HEK293 (cell line): Measurements from ENCODE around the gene C6orf163.

Experiments used
- CTCF ChIA-PET: fragments of 350-600 bp; formaldehyde crosslinking; extraction: SDS; loops from one replicate; lab custom pipeline; 2021; ENCODE audit warnings: antibody characterized with exemption; lab: Yijun Ruan, JAX
- POLR2A ChIA-PET: fragments of 300-600 bp; formaldehyde crosslinking; extraction: SDS; loops from one replicate; lab custom pipeline; 2020; ENCODE audit warnings: antibody characterized with exemption, inconsistent platforms; lab: Yijun Ruan, JAX
- H3K27ac ChIP-seq: fragments of 200-500 bp; sonication (Bioruptor generic); 2 replicates; pipeline ENCODE4 v1.5.1; 2014; ENCODE audit warnings: low read depth, low read length, control low read depth, inconsistent platforms; ENCODE audit errors: extremely low read depth
- H3K36me3 ChIP-seq, 2 experiments: fragments of 200-500 bp in 1 of 2; sonication (Bioruptor generic) in 1 of 2; 1 replicate in 1 of 2; 2 replicates in 1 of 2; pipeline ENCODE4 v1.5.1; 2014 to 2017; ENCODE audit warnings: inconsistent platforms in 2 of 2, low read length in 2 of 2; ENCODE audit not compliant: control insufficient read depth in 2 of 2, insufficient read depth in 1 of 2
- H3K4me1 ChIP-seq: fragments of 200-500 bp; sonication (Bioruptor generic); 2 replicates; pipeline ENCODE4 v1.5.1; 2014; ENCODE audit warnings: mild to moderate bottlenecking, low read length, inconsistent platforms; ENCODE audit not compliant: control insufficient read depth, insufficient read depth
- H3K4me3 ChIP-seq: 2 replicates; pipeline ENCODE4 v1.5.1; 2011; ENCODE audit warnings: low read depth, mild to moderate bottlenecking, control low read depth, low read length, moderate library complexity
- H3K9me3 ChIP-seq: fragments of 200-500 bp; sonication (Bioruptor generic); 2 replicates; pipeline ENCODE4 v1.5.1; 2014; ENCODE audit warnings: low read depth, low read length, inconsistent platforms; ENCODE audit not compliant: control insufficient read depth, insufficient read depth
- HOXC10 ChIP-seq: sonication (generic); formaldehyde crosslinking; IDR thresholded peaks from 2 replicates; pipeline ENCODE4 v1.8.1; 2023; ENCODE audit warnings: mild to moderate bottlenecking, missing genetic modification reagents
- OVOL3 ChIP-seq: fragments of 450-650 bp; formaldehyde crosslinking; IDR thresholded peaks from 2 replicates; pipeline ENCODE4 v1.5.1; 2016; ENCODE audit warnings: missing biosample characterization, missing genetic modification characterization
- RBAK ChIP-seq: fragments of 450-650 bp; formaldehyde crosslinking; IDR thresholded peaks from 2 replicates; pipeline ENCODE4 v1.5.1; 2016; ENCODE audit warnings: missing biosample characterization, missing genetic modification characterization
- REPIN1 ChIP-seq: fragments of 450-650 bp; formaldehyde crosslinking; IDR thresholded peaks from 2 replicates; pipeline ENCODE4 v1.5.1; 2017; ENCODE audit warnings: missing biosample characterization, missing genetic modification characterization, low read depth
- SP2 ChIP-seq: fragments of 450-650 bp; formaldehyde crosslinking; IDR thresholded peaks from 2 replicates; pipeline ENCODE4 v1.5.1; 2016; ENCODE audit warnings: missing biosample characterization, missing genetic modification characterization
- ZNF155 ChIP-seq: fragments of 450-650 bp; formaldehyde crosslinking; IDR thresholded peaks from 2 replicates; pipeline ENCODE4 v1.5.1; 2016; ENCODE audit warnings: missing biosample characterization, missing genetic modification characterization
- ZNF16 ChIP-seq: fragments of 450-650 bp; formaldehyde crosslinking; IDR thresholded peaks from 2 replicates; pipeline ENCODE4 v1.5.1; 2016; ENCODE audit warnings: low read depth, missing biosample characterization, missing genetic modification characterization
- ZNF211 ChIP-seq: fragments of 450-650 bp; formaldehyde crosslinking; IDR thresholded peaks from 2 replicates; pipeline ENCODE4 v1.5.1; 2016; ENCODE audit warnings: low read depth, missing biosample characterization, missing genetic modification characterization
- ZNF24 ChIP-seq: fragments of 450-650 bp; formaldehyde crosslinking; IDR thresholded peaks from 2 replicates; pipeline ENCODE4 v1.5.1; 2016; ENCODE audit warnings: missing biosample characterization, missing genetic modification characterization
- ZNF394 ChIP-seq: fragments of 450-650 bp; formaldehyde crosslinking; IDR thresholded peaks from 2 replicates; pipeline ENCODE4 v1.5.1; 2016; ENCODE audit warnings: missing biosample characterization, missing genetic modification characterization, mild to moderate bottlenecking, moderate library complexity, borderline replicate concordance
- ZNF501 ChIP-seq: fragments of 450-650 bp; formaldehyde crosslinking; IDR thresholded peaks from 2 replicates; pipeline ENCODE4 v1.5.1; 2016; ENCODE audit warnings: missing biosample characterization, missing genetic modification characterization
- ZNF530 ChIP-seq: fragments of 450-650 bp; formaldehyde crosslinking; IDR thresholded peaks from 2 replicates; pipeline ENCODE4 v1.5.1; 2016; ENCODE audit warnings: low read depth, missing biosample characterization, missing genetic modification characterization
- ZNF561 ChIP-seq: fragments of 450-650 bp; IDR thresholded peaks from 2 replicates; pipeline ENCODE4 v1.5.1; 2018; ENCODE audit warnings: missing biosample characterization, missing genetic modification characterization, borderline replicate concordance
- ZNF621 ChIP-seq: fragments of 450-650 bp; formaldehyde crosslinking; IDR thresholded peaks from 2 replicates; pipeline ENCODE4 v1.5.1; 2017; ENCODE audit warnings: missing biosample characterization, missing genetic modification characterization
- ZNF76 ChIP-seq: fragments of 450-650 bp; formaldehyde crosslinking; IDR thresholded peaks from 2 replicates; pipeline ENCODE4; 2016; ENCODE audit warnings: low read depth, missing biosample characterization, missing genetic modification characterization, borderline replicate concordance
- ZNF768 ChIP-seq: fragments of 450-650 bp; formaldehyde crosslinking; IDR thresholded peaks from 2 replicates; pipeline ENCODE4 v1.5.1; 2018; ENCODE audit warnings: missing biosample characterization, mild to moderate bottlenecking, missing genetic modification characterization
- ZNF776 ChIP-seq: fragments of 450-650 bp; formaldehyde crosslinking; IDR thresholded peaks from 2 replicates; pipeline ENCODE4 v1.5.0; 2017; ENCODE audit warnings: missing biosample characterization, missing genetic modification characterization, borderline replicate concordance
- ZNF837 ChIP-seq: fragments of 450-650 bp; formaldehyde crosslinking; IDR thresholded peaks from 2 replicates; pipeline ENCODE4 v1.5.1; 2016; ENCODE audit warnings: missing biosample characterization, missing genetic modification characterization
- ZNF843 ChIP-seq: fragments of 450-650 bp; formaldehyde crosslinking; IDR thresholded peaks from 2 replicates; pipeline ENCODE4 v1.5.1; 2016; ENCODE audit warnings: missing biosample characterization, missing genetic modification characterization
- TF ChIP-seq, protein P1 (sequence below): fragments of 450-650 bp; formaldehyde crosslinking; conservative IDR thresholded peaks from 2 replicates; pipeline ENCODE4 v1.5.1; 2016; ENCODE audit warnings: low read depth, missing biosample characterization, missing genetic modification characterization
- TF ChIP-seq, protein P2 (sequence below): IDR thresholded peaks from 2 replicates; pipeline ENCODE4 v1.6.1; 2011; ENCODE audit warnings: mild to moderate bottlenecking, low read depth, low read length, borderline replicate concordance
- TF ChIP-seq, protein P3 (sequence below): fragments of 450-650 bp; formaldehyde crosslinking; IDR thresholded peaks from 2 replicates; pipeline ENCODE4 v1.5.1; 2017; ENCODE audit warnings: missing biosample characterization, missing genetic modification characterization
- TF ChIP-seq, protein P4 (sequence below): fragments of 450-650 bp; formaldehyde crosslinking; IDR thresholded peaks from 2 replicates; pipeline ENCODE4 v1.5.0; 2017; ENCODE audit warnings: missing biosample characterization, missing genetic modification characterization, borderline replicate concordance

The C6orf163 gene

DNA sequence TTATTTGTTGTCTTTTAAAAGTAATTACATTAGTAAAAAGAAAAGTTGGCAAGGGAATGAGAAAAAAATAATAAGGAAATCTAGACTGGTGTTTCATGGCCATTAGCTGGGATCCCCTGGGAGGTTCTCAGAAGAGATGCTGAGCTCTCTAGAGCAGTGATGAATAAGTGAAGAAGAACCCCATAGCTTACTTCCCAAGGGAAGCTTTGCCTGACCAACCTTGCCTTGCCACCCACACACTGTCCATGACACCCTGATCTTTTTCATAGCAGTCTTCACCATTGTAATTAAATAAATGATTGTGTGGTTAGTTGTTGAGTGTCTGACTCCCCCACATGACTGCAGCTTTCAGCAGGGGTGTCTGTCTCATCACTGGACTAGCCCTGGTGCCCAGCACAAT, 5.9 kb downstream of the C6orf163 start:
- TF ChIP-seq REPIN1 (tag by site-specific recombination) (no peak), HOXC10 (no peak), ZNF561 (tag by site-specific recombination) (no peak), ZNF530 (tag by site-specific recombination) (no peak), ZNF843 (tag by site-specific recombination) (no peak), RBAK (tag by site-specific recombination) (no peak), ZNF501 (tag by site-specific recombination) (no peak), OVOL3 (no peak), ZNF24 (tag by site-specific recombination) (no peak), ZNF621 (tag by site-specific recombination) (no peak), ZNF16 (tag by site-specific recombination) (no peak), ZNF768 (no peak), ZNF837 (no peak), ZNF155 (no peak), ZNF394 (tag by site-specific recombination) (no peak)
- TF ChIP-seq, protein P1, sequence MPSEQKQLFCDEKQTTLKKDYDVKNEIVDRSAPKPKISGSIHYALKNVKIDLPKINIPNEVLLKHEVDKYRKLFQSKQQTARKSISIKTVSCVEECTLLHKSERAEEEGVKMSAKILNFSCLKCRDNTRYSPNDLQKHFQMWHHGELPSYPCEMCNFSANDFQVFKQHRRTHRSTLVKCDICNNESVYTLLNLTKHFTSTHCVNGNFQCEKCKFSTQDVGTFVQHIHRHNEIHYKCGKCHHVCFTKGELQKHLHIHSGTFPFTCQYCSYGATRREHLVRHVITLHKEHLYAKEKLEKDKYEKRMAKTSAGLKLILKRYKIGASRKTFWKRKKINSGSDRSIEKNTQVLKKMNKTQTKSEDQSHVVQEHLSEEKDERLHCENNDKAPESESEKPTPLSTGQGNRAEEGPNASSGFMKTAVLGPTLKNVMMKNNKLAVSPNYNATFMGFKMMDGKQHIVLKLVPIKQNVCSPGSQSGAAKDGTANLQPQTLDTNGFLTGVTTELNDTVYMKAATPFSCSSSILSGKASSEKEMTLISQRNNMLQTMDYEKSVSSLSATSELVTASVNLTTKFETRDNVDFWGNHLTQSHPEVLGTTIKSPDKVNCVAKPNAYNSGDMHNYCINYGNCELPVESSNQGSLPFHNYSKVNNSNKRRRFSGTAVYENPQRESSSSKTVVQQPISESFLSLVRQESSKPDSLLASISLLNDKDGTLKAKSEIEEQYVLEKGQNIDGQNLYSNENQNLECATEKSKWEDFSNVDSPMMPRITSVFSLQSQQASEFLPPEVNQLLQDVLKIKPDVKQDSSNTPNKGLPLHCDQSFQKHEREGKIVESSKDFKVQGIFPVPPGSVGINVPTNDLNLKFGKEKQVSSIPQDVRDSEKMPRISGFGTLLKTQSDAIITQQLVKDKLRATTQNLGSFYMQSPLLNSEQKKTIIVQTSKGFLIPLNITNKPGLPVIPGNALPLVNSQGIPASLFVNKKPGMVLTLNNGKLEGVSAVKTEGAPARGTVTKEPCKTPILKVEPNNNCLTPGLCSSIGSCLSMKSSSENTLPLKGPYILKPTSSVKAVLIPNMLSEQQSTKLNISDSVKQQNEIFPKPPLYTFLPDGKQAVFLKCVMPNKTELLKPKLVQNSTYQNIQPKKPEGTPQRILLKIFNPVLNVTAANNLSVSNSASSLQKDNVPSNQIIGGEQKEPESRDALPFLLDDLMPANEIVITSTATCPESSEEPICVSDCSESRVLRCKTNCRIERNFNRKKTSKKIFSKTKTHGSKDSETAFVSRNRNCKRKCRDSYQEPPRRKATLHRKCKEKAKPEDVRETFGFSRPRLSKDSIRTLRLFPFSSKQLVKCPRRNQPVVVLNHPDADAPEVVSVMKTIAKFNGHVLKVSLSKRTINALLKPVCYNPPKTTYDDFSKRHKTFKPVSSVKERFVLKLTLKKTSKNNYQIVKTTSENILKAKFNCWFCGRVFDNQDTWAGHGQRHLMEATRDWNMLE (tag by site-specific recombination): no peak
- TF ChIP-seq, protein P2, sequence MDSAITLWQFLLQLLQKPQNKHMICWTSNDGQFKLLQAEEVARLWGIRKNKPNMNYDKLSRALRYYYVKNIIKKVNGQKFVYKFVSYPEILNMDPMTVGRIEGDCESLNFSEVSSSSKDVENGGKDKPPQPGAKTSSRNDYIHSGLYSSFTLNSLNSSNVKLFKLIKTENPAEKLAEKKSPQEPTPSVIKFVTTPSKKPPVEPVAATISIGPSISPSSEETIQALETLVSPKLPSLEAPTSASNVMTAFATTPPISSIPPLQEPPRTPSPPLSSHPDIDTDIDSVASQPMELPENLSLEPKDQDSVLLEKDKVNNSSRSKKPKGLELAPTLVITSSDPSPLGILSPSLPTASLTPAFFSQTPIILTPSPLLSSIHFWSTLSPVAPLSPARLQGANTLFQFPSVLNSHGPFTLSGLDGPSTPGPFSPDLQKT: no peak
- TF ChIP-seq, protein P3, sequence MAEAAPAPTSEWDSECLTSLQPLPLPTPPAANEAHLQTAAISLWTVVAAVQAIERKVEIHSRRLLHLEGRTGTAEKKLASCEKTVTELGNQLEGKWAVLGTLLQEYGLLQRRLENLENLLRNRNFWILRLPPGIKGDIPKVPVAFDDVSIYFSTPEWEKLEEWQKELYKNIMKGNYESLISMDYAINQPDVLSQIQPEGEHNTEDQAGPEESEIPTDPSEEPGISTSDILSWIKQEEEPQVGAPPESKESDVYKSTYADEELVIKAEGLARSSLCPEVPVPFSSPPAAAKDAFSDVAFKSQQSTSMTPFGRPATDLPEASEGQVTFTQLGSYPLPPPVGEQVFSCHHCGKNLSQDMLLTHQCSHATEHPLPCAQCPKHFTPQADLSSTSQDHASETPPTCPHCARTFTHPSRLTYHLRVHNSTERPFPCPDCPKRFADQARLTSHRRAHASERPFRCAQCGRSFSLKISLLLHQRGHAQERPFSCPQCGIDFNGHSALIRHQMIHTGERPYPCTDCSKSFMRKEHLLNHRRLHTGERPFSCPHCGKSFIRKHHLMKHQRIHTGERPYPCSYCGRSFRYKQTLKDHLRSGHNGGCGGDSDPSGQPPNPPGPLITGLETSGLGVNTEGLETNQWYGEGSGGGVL (tag by site-specific recombination): no peak
- POLR2A ChIA-PET: interaction anchor here (0.7 kb wide), 1 partner anchor 12 kb away, joined by 5 read pairs; no protein-coding TSS in a partner anchor

DNA sequence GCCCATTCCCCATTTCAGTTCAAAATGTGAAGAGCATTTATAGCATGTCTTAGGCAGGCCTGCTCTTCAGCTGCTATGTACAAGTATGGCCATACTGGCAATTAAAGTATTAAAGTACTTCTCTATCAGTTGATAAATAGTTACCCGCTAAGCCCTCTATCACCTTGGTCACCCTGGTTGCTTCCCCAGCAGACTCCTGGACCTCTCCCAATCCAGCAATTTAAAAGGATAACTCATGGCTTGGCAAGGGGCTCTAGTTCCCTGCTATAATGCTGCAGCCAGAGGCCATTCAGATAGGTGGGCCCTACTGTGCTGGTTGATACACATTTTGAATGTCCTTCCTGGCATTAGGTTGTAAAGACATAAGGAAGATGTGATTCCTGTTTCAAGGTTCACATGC, 7.0 kb downstream of the C6orf163 start:
- no peaks in the 10 kb centered on the region for H3K9me3 ChIP-seq
- H3K36me3 ChIP-seq: no peaks in the 10 kb centered on the region
- ChIA-PET CTCF (no interaction called here), POLR2A (interaction anchor here (1.2 kb wide), 1 partner anchor 13 kb away, joined by 4 read pairs; no protein-coding TSS in a partner anchor)
- no peak overlapping the region for H3K4me3 ChIP-seq
- no peaks in the 10 kb centered on the region for H3K4me1 ChIP-seq
- TF ChIP-seq SP2 (no peak), ZNF24 (tag by site-specific recombination) (no peak), ZNF776 (tag by site-specific recombination) (no peak), ZNF76 (tag by site-specific recombination) (no peak), ZNF211 (tag by site-specific recombination) (no peak)
- TF ChIP-seq, protein P4, sequence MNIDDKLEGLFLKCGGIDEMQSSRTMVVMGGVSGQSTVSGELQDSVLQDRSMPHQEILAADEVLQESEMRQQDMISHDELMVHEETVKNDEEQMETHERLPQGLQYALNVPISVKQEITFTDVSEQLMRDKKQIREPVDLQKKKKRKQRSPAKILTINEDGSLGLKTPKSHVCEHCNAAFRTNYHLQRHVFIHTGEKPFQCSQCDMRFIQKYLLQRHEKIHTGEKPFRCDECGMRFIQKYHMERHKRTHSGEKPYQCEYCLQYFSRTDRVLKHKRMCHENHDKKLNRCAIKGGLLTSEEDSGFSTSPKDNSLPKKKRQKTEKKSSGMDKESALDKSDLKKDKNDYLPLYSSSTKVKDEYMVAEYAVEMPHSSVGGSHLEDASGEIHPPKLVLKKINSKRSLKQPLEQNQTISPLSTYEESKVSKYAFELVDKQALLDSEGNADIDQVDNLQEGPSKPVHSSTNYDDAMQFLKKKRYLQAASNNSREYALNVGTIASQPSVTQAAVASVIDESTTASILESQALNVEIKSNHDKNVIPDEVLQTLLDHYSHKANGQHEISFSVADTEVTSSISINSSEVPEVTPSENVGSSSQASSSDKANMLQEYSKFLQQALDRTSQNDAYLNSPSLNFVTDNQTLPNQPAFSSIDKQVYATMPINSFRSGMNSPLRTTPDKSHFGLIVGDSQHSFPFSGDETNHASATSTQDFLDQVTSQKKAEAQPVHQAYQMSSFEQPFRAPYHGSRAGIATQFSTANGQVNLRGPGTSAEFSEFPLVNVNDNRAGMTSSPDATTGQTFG (tag by site-specific recombination): no peak
- no peak overlapping the region for H3K27ac ChIP-seq

More for the DNA sequence above, 5.9 kb downstream of the C6orf163 start:
- H3K4me1 ChIP-seq: no peaks in the 10 kb centered on the region
- H3K36me3 ChIP-seq: no peaks in the 10 kb centered on the region
- no peak overlapping the region for H3K4me3 ChIP-seq
- no peaks in the 10 kb centered on the region for H3K9me3 ChIP-seq
- H3K27ac ChIP-seq: no peak overlapping the region
- CTCF ChIA-PET: no interaction called here
